ENCODE measurements around the gene FGF5.
"Not testable (repeated sequence)": the region's sequence is repeated elsewhere in the genome, so short reads cannot be mapped to it uniquely, and the experiment has no call there.

Gene FGF5

GRCh38 chr4:80266253-80266901, at the start of gene FGF5:
Gene FGF5 (plus strand): TSS chr4:80266664. CDS start chr4:80266825, 161 bp downstream.
- no peak for DNase-seq (ENCODE audit: low read depth in 2 of 2)

DNA sequence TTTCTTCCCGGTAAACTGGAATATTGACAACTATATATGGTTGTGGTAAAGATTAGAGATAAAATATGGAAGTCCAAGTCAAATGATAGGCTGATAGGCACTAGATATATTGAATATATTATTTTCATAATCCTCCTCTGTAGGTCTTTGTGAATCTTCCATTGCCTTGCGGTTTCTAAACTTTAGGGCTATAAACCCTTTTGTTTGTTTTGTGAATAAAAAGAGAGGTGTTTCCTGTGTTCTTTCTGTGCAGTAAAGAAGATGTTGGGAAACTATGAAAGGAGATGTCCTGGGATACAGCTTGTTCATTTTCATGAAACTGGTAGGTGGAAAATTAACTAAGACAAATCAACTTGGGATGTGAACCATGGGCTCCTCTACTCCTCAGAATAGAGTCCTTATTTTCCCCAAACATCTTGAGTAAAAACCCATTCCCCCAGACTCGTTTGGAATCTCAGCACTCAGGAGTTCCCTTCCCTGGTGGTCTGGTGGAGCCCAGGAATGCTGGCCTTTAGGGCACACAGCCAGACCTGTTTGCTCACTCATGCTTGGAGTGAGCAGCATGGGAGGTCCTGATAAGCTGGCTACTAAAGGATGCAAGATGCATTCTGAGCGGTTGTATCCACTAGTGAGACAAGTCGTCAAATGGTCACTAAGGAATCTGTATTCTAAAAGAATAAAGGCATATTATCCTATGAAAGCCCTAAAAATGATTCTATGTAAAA, 47.0 kb upstream of the FGF5 start:
- DNase-seq (ENCODE audit: low read depth in 2 of 2) = no peak

GRCh38 chr4:80220711-80221110, 45.8 kb upstream of the FGF5 start:
- DNase-seq (ENCODE audit: low read depth in 2 of 2) = no peak

DNA sequence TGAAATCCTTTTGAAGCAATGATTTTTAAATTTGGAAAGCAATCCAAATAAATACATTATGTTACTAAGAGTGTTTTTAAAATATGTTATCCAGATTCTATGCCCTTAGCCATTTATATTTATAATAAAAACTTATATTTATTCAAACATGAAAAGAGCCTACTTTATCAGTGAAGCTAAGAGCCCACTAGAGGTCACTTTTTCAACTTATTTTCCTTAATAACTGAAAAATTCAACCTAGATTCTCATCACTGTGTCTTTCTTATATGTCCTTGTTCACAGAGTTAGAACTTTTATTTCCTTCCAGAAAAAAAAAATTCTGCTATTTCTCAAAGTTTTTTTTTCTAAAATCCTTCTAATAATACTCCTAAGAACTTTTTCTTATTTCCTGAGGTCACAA, 45.3 kb upstream of the FGF5 start:
- no peak for DNase-seq (ENCODE audit: low read depth in 2 of 2)

DNA sequence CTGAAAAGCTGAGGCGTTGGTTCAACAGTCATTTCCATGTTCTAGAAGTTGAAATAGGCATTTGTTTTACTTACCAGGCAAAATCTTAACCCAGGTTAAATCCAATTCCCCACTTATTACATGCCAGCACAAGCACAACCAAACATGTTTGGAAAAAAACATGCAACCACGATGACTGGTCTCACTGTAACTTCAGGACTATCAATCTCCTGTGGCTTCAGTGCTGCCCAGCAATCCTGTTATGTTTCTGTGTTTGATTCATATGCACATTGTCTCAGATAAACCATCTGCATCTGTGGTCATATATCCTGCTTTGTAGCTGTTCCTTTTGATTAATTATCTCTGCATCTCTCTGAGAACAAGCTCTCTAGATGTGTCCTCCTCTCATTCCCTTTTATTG, 40.9 kb upstream of the FGF5 start:
- DNase-seq (ENCODE audit: low read depth in 2 of 2) = no peak

GRCh38 chr4:80226094-80226493, 40.4 kb upstream of the FGF5 start:
- no peak for DNase-seq (ENCODE audit: low read depth in 2 of 2)

GRCh38 chr4:80228460-80228859, 38.0 kb upstream of the FGF5 start:
- no peak for DNase-seq (ENCODE audit: low read depth in 2 of 2)

- no peak for DNase-seq (ENCODE audit: low read depth in 2 of 2)
Measured at GRCh38 chr4:80229128-80229527, 37.3 kb upstream of the FGF5 start.

- DNase-seq (ENCODE audit: low read depth in 2 of 2) = no peak
Measured at GRCh38 chr4:80229590-80229989, 36.9 kb upstream of the FGF5 start.

GRCh38 chr4:80231180-80231579, 35.3 kb upstream of the FGF5 start:
- no peak for DNase-seq (ENCODE audit: low read depth in 2 of 2)

DNA sequence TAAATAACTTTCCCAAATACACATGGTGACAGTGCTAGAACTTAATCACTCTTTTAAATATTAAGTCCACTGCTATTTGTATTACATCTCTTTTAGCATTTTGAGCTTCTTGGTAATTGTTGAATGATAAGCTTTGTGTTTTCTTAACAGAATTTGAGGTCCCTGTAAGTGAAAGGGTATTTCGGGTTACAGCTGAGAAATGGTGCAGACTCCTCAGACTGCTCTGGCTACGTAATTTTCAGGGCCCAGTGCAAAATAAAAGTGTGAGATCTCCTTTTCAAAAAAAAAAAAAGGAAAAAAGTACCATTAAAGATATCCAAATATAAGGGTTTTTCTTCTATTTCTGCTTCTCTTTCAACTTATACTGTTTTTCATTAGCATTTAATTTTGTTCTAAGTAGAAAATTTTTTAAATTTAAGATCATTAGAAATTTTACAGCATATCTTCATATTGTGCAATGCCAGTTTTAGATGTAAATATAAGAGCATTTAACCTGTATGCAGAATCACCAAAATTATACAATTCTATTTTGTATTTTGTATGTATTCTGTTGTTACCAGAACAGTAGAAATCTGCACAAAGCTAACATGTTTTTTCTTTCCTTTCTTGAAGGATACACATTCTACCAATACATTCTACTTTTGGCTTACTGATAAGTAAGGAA, 33.6 kb upstream of the FGF5 start:
- DNase-seq (ENCODE audit: low read depth in 2 of 2) = no peak

DNA sequence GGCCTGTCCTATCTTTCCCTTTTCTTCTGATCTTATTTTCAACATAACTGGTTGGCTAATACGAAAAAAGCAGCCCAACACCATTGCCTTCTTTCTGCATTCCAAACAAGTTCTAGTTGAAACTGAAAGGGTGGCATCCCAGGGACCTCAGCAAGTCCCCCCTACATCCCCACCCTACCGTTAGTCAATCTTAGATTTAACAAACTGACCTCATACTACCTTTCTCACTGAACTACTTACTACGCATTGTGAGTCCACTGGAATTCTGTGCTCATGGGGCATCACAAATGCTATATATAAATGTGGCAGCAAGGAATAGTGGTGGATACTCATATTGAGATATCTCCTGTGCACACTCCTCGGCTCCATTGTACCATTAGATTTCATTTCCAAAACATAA, 33.1 kb upstream of the FGF5 start:
- no peak for DNase-seq (ENCODE audit: low read depth in 2 of 2)

GRCh38 chr4:80235451-80235850, 31.0 kb upstream of the FGF5 start:
- DNase-seq (ENCODE audit: low read depth in 2 of 2) = no peak

DNA sequence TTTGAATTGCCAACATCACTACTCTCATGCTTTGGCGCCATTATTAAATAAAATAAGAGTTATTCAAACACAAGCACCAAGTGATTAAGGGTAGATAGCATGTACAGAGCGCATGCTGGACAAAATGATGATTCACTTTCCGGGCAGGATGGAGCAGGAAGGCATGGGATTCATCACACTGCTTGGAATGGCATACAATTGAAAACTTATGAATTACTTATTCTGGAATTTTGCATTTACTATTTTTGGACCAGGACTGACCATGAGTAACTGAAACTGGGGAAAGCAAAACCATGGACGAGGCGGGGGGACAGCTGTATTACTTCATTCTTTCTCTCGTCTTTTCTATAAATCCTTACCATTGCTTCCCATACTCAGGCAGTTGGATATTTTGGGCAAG, 28.5 kb upstream of the FGF5 start:
- DNase-seq (ENCODE audit: low read depth in 2 of 2) = no peak

- no peak for DNase-seq (ENCODE audit: low read depth in 2 of 2)
Measured at GRCh38 chr4:80239480-80240150, 26.8 kb upstream of the FGF5 start.

DNA sequence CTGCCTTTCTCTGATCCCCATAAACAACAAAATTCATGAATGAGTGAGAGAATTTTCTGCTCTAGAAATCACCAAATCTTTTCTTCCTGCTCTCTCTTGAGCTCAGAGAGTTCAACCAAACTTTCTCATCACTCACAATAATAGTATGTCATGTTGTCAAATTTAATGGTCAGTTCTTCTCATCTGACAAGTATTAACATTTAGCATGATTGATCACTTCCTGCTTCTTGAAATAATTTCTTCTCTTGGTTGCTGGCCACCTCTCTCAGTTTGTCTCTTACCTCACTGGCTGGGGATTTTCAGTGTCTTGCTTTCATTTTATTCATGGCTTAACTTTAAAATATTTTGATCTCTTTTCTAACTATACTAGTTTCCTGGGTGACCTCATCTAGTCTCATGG, 25.5 kb upstream of the FGF5 start:
- DNase-seq (ENCODE audit: low read depth in 2 of 2) = no peak

DNA sequence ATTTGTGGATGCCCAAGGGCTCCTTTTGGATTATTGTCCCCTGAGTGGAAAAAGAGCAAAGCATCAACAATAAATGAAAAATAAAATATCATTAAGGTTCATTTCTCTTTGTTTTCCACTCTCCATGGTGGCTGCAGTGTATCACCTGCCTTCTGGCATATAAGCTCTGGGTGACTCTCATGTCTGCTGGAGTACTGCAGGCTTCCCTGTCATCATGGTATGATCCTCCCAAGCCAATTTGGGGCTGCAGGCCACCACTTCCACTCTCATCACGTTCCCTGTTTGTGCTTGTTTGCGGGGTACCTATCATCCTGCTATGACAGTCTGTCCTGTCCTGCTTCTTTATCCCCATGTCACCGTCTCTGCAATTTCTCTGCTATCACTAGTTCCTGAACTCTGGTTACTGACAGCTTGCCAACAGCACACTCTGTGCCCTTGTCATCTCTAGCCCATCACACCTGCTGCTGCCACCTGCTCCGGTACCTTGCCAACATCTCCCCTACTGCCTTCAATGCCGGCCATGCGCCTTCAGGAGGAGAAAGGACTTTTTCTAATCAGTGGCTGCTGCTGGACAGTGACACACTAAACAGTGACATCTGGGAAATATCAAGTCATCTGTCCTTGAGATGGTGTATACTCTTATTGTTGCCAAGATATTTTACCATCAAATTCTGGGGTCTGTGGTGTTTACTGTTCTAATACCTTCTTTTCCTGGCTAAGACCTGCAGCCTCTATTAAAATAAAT, 23.0 kb upstream of the FGF5 start:
- no peak for DNase-seq (ENCODE audit: low read depth in 2 of 2)

GRCh38 chr4:80247484-80247883, 19.0 kb upstream of the FGF5 start:
- not testable (repeated sequence) for DNase-seq (ENCODE audit: low read depth in 2 of 2)

- no peak for DNase-seq (ENCODE audit: low read depth in 2 of 2)
Measured at GRCh38 chr4:80249144-80249543, 17.3 kb upstream of the FGF5 start.

GRCh38 chr4:80252427-80252826, 14.0 kb upstream of the FGF5 start:
- no peak for DNase-seq (ENCODE audit: low read depth in 2 of 2)

DNA sequence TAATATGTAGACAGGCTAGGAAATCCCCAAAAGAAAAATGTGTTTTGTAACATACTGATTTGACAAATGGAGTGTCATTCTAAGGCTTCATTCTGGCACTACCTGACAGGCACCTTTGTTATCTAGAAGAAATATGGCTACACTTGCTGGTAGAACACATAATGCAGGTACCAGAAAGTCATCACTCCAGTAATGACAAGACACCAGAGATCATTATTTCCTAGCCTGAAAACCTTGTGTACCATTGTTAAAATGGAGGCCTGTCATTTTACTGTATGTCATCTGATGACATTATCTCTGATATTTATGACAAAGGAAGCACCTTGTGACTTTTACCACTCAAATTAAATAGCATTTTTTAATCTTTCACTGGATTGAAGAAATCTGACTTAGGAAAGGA, 13.5 kb upstream of the FGF5 start:
- DNase-seq (ENCODE audit: low read depth in 2 of 2) = no peak

GRCh38 chr4:80253510-80253909, 13.0 kb upstream of the FGF5 start:
- DNase-seq (ENCODE audit: low read depth in 2 of 2) = no peak

Measured in activated CD4-positive, alpha-beta T cell treated with anti-CD3 and anti-CD28 coated beads for 24 hours (primary cell).